Esophagus squamous epithelium (tissue), 4 donors: ENCODE data around the gene GAGE13.

ENCODE experiments used
- POLR2A ChIP-seq, 4 donors: fragments of 450-650 bp; IDR thresholded peaks; one replicate each; pipeline ENCODE4 v1.6.1; 2017; ENCODE audit warnings: antibody characterized with exemption in 4 of 4, mild to moderate bottlenecking in 4 of 4, moderate library complexity in 3 of 4
- TF ChIP-seq, protein P1 (sequence below), 6 experiments: fragments of 450-650 bp in 4 of 6; fragments of 200-600 bp in 2 of 6; sonication (generic) in 2 of 6; IDR thresholded peaks; one replicate each; pipeline ENCODE4 v1.5.1; 2016 to 2019; ENCODE audit warnings: antibody characterized with exemption in 6 of 6, mild to moderate bottlenecking in 4 of 6, moderate library complexity in 4 of 6

DNA sequence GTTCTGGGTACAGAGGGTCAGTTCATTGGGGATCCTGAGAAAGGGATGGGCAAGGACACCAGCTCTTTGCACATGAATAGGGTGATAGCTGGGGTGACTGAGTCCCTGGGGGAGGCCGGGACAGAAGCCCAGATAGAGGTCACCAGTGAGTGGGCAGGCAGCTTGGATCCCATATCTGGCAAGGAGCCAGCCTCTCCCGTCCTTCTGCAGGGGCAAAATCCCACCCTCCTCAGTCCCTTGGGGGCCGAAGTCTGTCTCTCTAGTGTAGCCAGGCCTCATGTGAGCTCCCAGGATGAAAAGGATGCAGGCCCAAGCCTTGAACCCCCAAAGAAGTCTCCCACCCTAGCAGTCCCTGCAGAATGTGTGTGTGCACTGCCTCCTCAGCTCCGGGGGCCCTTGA lies 44.8 kb upstream of the GAGE13 start:
- TF ChIP-seq, protein P1, sequence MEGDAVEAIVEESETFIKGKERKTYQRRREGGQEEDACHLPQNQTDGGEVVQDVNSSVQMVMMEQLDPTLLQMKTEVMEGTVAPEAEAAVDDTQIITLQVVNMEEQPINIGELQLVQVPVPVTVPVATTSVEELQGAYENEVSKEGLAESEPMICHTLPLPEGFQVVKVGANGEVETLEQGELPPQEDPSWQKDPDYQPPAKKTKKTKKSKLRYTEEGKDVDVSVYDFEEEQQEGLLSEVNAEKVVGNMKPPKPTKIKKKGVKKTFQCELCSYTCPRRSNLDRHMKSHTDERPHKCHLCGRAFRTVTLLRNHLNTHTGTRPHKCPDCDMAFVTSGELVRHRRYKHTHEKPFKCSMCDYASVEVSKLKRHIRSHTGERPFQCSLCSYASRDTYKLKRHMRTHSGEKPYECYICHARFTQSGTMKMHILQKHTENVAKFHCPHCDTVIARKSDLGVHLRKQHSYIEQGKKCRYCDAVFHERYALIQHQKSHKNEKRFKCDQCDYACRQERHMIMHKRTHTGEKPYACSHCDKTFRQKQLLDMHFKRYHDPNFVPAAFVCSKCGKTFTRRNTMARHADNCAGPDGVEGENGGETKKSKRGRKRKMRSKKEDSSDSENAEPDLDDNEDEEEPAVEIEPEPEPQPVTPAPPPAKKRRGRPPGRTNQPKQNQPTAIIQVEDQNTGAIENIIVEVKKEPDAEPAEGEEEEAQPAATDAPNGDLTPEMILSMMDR (IDR thresholded peaks at IDR 0.05), result no peak
- TF ChIP-seq POLR2A (IDR thresholded peaks at IDR 0.05), result no peak
